Skeletal muscle satellite cell (primary cell): ENCODE data around the gene SYVN1.

ENCODE experiments used
- H3K27me3 ChIP-seq: 2 replicates; pipeline ENCODE4 v1.7.0; 2013; ENCODE audit warnings: low read length; ENCODE audit not compliant: control insufficient read depth, insufficient read depth
- H3K36me3 ChIP-seq: 2 replicates; pipeline ENCODE4 v1.7.0; 2013; ENCODE audit warnings: mild to moderate bottlenecking, control low read depth, low read length; ENCODE audit not compliant: insufficient read depth
- H3K4me1 ChIP-seq: 2 replicates; pipeline ENCODE4 v1.7.0; 2013; ENCODE audit warnings: low read length; ENCODE audit not compliant: control insufficient read depth, insufficient read depth
- H3K4me2 ChIP-seq: 2 replicates; pipeline ENCODE4 v1.7.0; 2013; ENCODE audit warnings: mild to moderate bottlenecking, low read length
- H3K4me3 ChIP-seq: 2 replicates; pipeline ENCODE4 v1.7.0; 2013; ENCODE audit warnings: low read length
- H3K9ac ChIP-seq: 2 replicates; pipeline ENCODE4 v1.7.0; 2013; ENCODE audit warnings: mild to moderate bottlenecking, low read depth, low read length, moderate library complexity
- H3K9me3 ChIP-seq: replicated peaks from 2 replicates; pipeline ENCODE4 v1.7.0; 2013; ENCODE audit warnings: mild to moderate bottlenecking, control low read depth, low read length

The SYVN1 gene

DNA sequence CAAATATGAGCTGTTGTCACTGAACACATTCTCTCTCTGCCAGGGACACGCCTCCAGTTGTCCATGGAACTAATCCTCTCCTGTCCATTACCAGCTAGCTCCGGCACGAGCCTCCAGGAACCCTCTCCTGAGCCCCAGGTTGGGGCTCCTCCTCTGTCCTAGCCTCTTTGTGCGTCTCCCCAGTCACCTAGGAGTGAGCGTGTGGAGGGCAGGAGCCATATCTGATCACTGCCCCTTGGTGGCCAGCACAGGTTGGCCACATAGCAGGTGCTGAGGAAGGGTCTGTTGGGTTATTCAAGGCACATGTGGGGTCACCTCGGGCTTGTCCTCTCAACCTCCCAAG lies 2.5 kb downstream of the SYVN1 start:
- Histone ChIP-seq H3K27me3 (no peaks in the 10 kb centered on the region), H3K4me1 (peaks cover 16% of the 10 kb centered on the region), H3K4me3 (no peak overlapping the region), H3K36me3 (peaks cover 61% of the 10 kb centered on the region), H3K9ac (no peak overlapping the region), H3K4me2 (no peak overlapping the region), H3K9me3 (no peaks in the 10 kb centered on the region)

DNA sequence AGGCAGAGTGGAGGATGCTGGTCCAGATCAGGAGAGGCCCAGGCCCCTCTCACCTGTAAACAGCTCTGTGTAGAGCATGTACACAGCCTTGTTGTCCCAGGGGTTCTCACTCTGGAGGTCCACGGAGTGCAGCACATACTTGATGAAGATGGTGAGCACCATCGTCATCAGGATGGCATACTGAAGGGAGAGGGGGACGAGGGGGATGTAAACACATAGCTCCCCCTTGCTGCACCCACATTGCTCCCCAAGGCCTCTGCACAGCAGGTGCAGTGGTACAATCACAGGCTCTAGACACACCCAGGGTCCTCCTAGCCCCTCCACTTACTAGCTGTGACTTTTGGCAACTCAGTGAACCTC lies 2.9 kb downstream of the SYVN1 start:
- no peaks in the 10 kb centered on the region for H3K9me3 ChIP-seq
- H3K27me3 ChIP-seq, result no peaks in the 10 kb centered on the region
- H3K4me2 ChIP-seq, result no peak overlapping the region
- no peak overlapping the region for H3K4me3 ChIP-seq
- peaks cover 16% of the 10 kb centered on the region for H3K4me1 ChIP-seq
- no peak overlapping the region for H3K9ac ChIP-seq
- peaks cover 65% of the 10 kb centered on the region for H3K36me3 ChIP-seq

DNA sequence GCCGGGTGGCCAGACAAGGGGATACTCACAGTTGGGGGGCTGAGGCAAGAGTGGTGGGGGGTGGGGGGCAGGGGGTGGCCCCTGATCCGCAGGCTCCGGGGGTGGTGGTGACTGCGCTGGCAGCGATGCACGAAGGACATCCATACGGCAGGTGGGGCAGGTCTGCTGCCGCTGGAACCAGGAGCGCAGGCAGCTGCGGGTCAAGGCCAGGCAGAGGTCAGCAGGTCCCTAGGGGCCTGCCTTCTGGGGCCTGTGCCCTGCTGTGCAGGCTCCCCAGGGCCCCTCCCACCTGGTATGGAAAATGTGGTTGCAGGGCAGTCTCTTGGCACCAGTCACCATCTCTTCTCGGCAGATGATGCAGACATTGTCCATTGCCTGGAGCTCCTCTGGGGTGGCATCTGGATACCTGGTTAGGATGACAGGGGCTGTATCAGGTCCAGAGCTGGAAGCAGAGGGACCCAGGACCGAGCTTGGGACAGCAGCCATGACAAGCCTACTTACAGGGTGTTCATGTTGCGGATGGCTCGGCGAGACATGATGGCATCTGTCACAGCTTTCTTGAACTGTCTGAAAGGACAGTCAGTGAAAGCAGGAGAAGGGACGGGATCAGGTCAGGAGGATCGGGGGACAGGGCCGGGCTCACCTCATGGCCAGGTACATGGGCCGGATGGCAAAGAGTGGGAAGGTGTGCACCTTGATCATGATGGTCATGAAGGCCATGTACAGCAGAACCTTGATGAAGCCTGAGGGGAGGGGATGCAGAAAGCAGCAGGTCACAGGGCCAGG lies 3.5 kb downstream of the SYVN1 start:
- no peak overlapping the region for H3K4me3 ChIP-seq
- H3K36me3 ChIP-seq, result peaks cover 70% of the 10 kb centered on the region
- H3K4me1 ChIP-seq, result peaks cover 16% of the 10 kb centered on the region
- H3K9ac ChIP-seq, result no peak overlapping the region
- no peak overlapping the region for H3K4me2 ChIP-seq
- H3K27me3 ChIP-seq, result no peaks in the 10 kb centered on the region
- no peaks in the 10 kb centered on the region for H3K9me3 ChIP-seq

DNA sequence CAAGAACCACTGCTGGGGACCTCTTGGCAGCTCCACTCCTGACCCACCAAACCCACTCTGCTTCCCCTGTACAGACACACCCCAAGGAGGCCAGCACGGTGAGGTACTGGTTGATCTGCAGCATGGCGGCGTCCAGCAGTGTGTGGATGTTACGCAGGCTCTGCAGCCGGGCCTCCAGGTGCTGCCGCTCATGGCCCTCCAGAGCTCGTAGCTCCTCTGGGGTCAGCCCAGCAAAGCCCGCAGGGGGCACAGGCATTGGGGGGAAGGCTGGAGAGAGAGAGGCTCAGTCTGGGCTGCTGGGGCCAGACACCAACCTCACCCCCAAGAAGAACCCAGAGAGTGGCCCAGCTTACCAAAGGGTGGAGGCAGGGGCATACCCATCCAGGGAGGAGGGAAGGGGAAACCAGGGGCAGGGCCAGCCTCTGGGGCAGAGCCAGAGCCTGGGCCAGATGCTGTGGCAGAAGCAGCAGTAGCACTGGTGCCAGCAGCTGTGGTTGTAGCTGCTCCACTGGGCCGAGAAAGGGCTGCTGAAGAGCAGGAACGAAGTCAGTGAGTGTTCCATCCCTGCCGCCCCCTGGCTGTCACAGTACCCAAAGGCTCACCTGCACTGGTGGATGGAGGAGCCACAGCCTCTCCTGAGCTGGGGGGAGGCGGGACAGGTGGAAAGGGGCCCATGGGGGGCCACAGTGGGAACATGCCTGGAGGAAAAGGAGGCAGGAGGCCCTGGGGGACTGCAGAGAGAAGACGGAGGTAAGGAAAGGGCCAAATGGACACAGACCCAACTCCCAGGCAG lies 4.5 kb downstream of the SYVN1 start:
- no peak overlapping the region for H3K4me2 ChIP-seq
- no peak overlapping the region for H3K4me3 ChIP-seq
- no peak overlapping the region for H3K9ac ChIP-seq
- H3K4me1 ChIP-seq, result peaks cover 11% of the 10 kb centered on the region
- no peaks in the 10 kb centered on the region for H3K9me3 ChIP-seq
- H3K27me3 ChIP-seq, result no peaks in the 10 kb centered on the region
- peaks cover 79% of the 10 kb centered on the region for H3K36me3 ChIP-seq

DNA sequence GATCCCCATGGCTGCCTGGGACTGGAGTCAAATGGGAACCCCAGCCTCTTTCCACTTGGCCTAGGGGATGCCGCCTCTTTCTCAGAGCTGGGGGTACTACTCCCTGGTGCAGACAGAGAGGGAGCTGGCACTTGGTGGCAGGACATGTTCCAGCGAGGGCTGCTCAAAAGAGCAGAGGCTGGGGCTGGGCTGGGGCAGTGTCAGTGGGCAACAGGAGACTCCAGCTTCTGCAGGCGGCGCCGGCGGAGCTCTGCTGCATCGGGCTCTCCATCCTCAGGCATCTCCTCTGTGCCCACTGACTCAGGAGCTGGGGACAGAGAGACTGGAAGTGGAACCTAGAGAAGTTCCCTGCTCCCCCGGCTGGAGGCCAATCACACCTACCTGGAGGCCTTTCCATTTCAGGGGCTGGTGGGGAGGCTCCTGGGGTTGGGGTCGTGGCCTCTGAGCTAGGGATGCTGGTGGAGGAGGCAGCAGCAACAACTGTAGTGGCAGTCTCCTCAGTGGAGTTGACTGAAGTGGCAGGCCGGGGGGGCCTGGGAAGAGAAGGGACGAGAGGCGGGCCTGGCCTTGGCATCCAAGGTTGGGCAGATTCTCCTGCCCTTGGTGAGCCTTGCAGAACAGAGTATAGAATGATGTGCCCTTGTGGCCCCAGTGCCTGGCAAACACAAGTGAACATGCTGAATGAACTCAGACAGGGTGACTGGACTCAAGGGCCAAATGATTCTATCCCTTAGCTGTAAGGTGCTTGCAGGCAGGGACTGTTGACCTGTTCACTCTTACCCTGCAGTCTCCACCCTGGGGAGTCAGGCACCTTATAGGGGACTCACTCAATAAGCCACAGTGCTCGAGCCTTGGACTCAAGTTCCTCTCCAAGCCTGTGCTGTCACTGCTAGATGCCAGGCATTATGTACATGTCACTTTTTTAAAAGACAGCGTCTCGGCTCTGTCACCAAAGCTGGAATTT lies 5.9 kb downstream of the SYVN1 start:
- no peak overlapping the region for H3K4me3 ChIP-seq
- no peak overlapping the region for H3K9ac ChIP-seq
- peaks cover 10% of the 10 kb centered on the region for H3K4me1 ChIP-seq
- peaks cover 83% of the 10 kb centered on the region for H3K36me3 ChIP-seq
- no peaks in the 10 kb centered on the region for H3K9me3 ChIP-seq
- H3K4me2 ChIP-seq, result no peak overlapping the region
- H3K27me3 ChIP-seq, result no peaks in the 10 kb centered on the region

DNA sequence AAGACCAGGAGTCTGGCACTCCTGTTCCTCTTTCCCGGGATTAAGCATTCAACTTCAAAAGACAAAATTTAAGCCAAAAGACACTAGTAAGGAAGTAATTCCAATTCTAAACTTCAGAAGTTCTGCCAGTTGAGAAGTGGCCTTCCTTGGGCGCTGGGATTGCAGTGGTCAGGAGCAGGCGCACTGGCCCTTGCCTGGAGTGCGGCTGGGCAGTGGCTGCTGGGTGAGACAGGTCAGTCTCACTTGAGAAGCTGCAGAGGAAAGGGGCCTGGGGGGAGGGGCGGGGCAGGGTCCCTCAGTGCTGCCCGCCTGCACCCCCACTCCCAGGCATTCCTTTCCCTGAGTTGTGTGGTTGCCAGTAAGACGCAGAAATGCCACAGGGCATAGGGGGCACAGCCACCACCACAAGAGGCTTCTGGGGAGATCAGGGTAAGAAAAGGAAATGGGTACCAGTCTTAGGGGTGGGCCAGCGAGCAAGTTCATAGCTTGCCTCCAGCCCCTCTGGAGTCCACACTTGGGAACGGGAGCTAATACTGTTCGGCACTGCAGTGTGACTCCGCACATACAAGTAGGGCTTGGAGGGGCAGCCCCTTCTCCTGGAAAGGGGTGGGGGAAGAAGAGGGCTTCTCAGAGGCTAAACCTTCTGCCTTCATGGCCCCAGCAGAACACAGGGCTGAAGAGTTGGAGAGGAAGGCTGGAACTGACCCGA lies 6.7 kb downstream of the SYVN1 start:
- Histone ChIP-seq H3K4me2 (no peak overlapping the region), H3K9ac (no peak overlapping the region), H3K4me3 (no peak overlapping the region), H3K36me3 (peaks cover 76% of the 10 kb centered on the region), H3K4me1 (peaks cover 7% of the 10 kb centered on the region), H3K9me3 (no peaks in the 10 kb centered on the region), H3K27me3 (no peaks in the 10 kb centered on the region)

DNA sequence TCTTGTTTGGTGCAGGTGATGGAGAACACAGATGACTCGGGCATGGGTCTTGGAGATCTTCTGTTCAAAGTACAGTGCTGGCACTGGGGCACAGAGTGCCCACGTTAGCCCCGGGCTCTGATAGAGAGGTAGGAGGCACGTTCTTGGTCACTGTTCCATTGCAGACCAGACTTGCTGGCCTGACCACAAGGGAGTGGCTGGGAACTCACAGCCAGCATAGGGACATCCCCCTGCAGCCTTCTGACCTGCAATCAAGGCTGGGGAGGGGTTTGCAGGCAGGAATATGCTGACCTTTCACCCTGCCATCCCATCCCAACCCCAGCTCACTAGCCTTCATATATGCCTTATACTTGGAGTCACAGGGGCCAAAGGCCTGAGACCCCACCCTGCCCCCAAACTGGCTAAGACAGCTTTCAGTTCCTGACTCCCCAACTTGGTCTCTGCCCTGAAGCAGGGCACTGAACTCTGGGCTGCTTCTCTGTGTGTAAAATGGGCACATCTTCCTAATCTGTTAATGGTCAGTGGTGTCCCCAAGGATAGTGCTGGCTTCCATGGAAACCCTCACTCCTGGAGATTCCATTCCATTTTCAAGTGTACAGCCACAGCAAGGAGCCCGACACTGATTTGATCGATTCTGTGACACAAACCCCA lies 7.6 kb downstream of the SYVN1 start:
- Histone ChIP-seq H3K4me2 (no peak overlapping the region), H3K36me3 (peaks cover 67% of the 10 kb centered on the region), H3K4me1 (peaks cover 6% of the 10 kb centered on the region), H3K9ac (no peak overlapping the region), H3K27me3 (no peaks in the 10 kb centered on the region), H3K9me3 (no peaks in the 10 kb centered on the region), H3K4me3 (no peak overlapping the region)

DNA sequence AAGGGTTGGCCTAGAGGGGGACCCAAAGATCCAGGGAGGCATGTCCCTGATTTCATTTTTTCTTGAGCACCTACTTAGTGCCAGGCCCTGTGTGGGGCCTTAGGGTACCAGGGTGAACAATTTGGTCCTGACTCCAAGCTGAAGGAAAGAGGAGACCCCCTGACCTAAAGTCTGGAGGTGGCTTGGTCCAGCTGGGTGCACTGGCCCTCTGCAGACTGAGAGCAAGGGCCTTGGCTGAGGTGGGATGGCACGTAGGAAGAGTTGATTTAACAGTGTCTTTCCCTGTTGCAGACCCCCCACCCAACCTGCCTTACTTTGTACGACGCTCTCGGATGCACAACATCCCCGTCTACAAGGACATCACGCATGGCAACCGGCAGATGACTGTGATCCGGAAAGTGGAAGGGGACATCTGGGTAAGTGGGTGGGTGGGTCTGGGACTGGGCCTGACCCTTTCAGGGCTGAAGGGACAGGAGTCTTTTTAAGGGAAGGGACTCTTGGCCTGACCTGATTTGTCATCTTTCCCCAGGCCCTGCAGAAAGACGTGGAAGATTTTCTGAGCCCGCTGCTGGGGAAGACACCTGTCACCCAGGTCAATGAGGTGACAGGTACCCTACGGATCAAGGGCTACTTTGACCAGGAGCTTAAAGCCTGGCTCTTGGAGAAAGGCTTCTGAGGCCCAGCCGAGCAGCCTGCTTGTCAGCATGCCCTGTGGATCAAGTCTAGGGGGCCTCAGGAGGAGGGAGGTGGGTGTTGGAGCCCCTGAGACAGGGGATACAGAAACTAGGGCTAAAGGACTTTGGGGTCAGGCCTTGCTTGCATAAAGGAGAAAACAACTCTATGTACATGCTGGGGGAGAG lies 8.9 kb downstream of the SYVN1 start:
- Histone ChIP-seq H3K9me3 (no peaks in the 10 kb centered on the region), H3K9ac (no peak overlapping the region), H3K4me2 (no peak overlapping the region), H3K36me3 (peaks cover 69% of the 10 kb centered on the region), H3K4me1 (peaks cover 13% of the 10 kb centered on the region), H3K27me3 (no peaks in the 10 kb centered on the region), H3K4me3 (no peak overlapping the region)

DNA sequence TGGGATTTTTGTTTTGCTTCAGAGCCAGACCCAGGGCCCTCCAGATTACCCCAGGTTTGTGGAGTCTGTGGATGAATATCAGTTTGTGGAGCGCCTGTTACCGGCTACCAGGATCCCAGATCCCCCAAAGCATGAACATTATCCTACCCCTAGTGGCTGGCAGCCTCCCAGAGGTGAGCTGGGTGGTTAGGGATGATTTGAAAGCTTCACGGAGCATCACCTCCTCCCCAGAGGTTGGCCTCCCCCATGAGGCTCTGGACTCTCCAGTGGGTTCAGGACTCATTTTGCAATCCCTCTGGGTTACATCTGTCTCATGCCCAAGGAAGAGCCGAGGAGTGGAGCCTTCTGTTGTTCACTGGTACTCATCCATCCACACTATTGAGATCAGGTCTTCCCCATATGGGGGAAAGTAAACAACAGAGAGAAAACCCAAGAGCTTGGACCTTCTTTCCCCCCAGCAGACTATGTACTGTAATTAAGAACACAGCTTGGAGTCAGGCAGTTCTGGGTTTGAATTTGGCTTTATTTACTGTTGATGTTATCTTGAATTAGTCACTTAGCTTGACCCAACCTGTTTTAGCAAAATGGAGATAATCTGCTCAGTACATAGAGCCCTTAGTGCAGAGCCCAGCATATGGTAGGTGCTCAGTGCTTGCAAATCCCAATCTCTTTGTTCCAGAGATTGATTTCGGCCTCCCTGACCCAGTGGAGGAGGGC lies 9.7 kb downstream of the SYVN1 start:
- Histone ChIP-seq H3K4me1 (peaks cover 13% of the 10 kb centered on the region), H3K4me3 (no peak overlapping the region), H3K4me2 (no peak overlapping the region), H3K27me3 (no peaks in the 10 kb centered on the region), H3K9ac (no peak overlapping the region), H3K36me3 (peaks cover 69% of the 10 kb centered on the region), H3K9me3 (no peaks in the 10 kb centered on the region)
